OCI-LY3 (cell line): ENCODE results near the gene LYRM7.

Experiments
- H2AFZ ChIP-seq: fragments of 200-600, 300-600 bp; shearing (Covaris generic); 2 replicates; pipeline ENCODE4 v1.6.0; 2014; ENCODE audit warnings: antibody characterized with exemption, low read depth, low read length
- H3K27ac ChIP-seq: fragments of 200-600, 300-600 bp; sonication (generic); 2 replicates; pipeline ENCODE4 v1.5.1; 2014; ENCODE audit warnings: mild to moderate bottlenecking, low read length, moderate library complexity, mixed read lengths
- H3K27me3 ChIP-seq: fragments of 200-600, 300-600 bp; sonication (generic); 2 replicates; pipeline ENCODE4 v1.6.1; 2014; ENCODE audit warnings: low read depth, low read length, mixed read lengths
- H3K36me3 ChIP-seq: fragments of 200-600, 300-600 bp; sonication (generic); replicated peaks from 2 replicates; pipeline ENCODE3; 2014; ENCODE audit warnings: low read depth, low read length, mixed read lengths
- H3K4me1 ChIP-seq: fragments of 300-600, 200-600 bp; sonication (generic); 2 replicates; pipeline ENCODE4 v1.6.1; 2014; ENCODE audit warnings: low read length, mixed read lengths
- H3K4me2 ChIP-seq: fragments of 200-600, 300-600 bp; sonication (generic); 2 replicates; pipeline ENCODE4 v1.6.1; 2014; ENCODE audit warnings: low read length, mixed read lengths
- H3K4me3 ChIP-seq: fragments of 300-600, 200-600 bp; sonication (generic); 2 replicates; pipeline ENCODE4 v1.5.1; 2014; ENCODE audit warnings: antibody characterized with exemption, mild to moderate bottlenecking, low read length, moderate library complexity
- H3K79me2 ChIP-seq: fragments of 300-600, 200-600 bp; shearing (Covaris generic); 2 replicates; pipeline ENCODE4 v1.6.1; 2014; ENCODE audit warnings: mild to moderate bottlenecking, low read length, mixed read lengths
- H3K9ac ChIP-seq: fragments of 300-600, 200-600 bp; shearing (Covaris generic); 2 replicates; pipeline ENCODE4 v1.6.0; 2014; ENCODE audit warnings: mild to moderate bottlenecking, low read length, moderate library complexity
- H3K9me3 ChIP-seq: fragments of 200-600, 300-600 bp; shearing (Covaris generic); 2 replicates; pipeline ENCODE4 v1.6.1; 2014; ENCODE audit warnings: low read length, mixed read lengths; ENCODE audit not compliant: insufficient read depth
- H4K20me1 ChIP-seq: fragments of 200-600, 300-600 bp; sonication (generic); 2 replicates; pipeline ENCODE4 v1.6.1; 2016; ENCODE audit warnings: low read length, mixed read lengths; ENCODE audit not compliant: insufficient read depth
- CTCF ChIP-seq: fragments of 200-600, 300-600 bp; sonication (generic); IDR thresholded peaks from 2 replicates; pipeline ENCODE4 v1.5.1; 2014; ENCODE audit warnings: antibody characterized with exemption, low read length, low read depth
- EZH2phosphoT487 ChIP-seq: fragments of 200-600 bp; shearing (Covaris generic); IDR thresholded peaks from 2 replicates; pipeline ENCODE4 v1.6.1; 2018; ENCODE audit warnings: antibody characterized with exemption, mixed run types, low read depth

LYRM7 gene

GRCh38 chr5:131160134-131160533 is 10.6 kb upstream of the LYRM7 start:
- H3K9me3 ChIP-seq: no peaks in the 10 kb centered on the region
- no peak overlapping the region for H3K4me3 ChIP-seq
- H2AFZ ChIP-seq: no peak overlapping the region
- H3K9ac ChIP-seq: no peak overlapping the region
- H3K4me1 ChIP-seq: peaks cover 5% of the 10 kb centered on the region; the same call in 1 of the 2 replicates
- no peaks in the 10 kb centered on the region for H3K27me3 ChIP-seq
- H3K79me2 ChIP-seq: peaks cover 58% of the 10 kb centered on the region
- peaks cover 27% of the 10 kb centered on the region for H3K36me3 ChIP-seq
- H3K4me2 ChIP-seq: no peak overlapping the region
- no peak for TF ChIP-seq CTCF
- TF ChIP-seq EZH2phosphoT487: no peak
- H3K27ac ChIP-seq: no peak overlapping the region
- peaks cover 5% of the 10 kb centered on the region; the same call in 1 of the 2 replicates for H4K20me1 ChIP-seq

GRCh38 chr5:131163276-131164119 is 7.2 kb upstream of the LYRM7 start:
- H3K4me3 ChIP-seq: peak overlapping the region; percentile 99
- H3K27ac ChIP-seq: peak overlapping the region; percentile 87
- no peak overlapping the region for H2AFZ ChIP-seq

GRCh38 chr5:131164191-131165118 is 6.3 kb upstream of the LYRM7 start:
- H3K4me3 ChIP-seq: peak overlapping the region; percentile 99
- peaks cover 11% of the 10 kb centered on the region; the same call in 1 of the 2 replicates for H3K4me1 ChIP-seq
- peak overlapping the region; percentile 87 for H3K27ac ChIP-seq
- TF ChIP-seq CTCF: no peak; the same call in 1 of the 2 replicates
- no peak for TF ChIP-seq EZH2phosphoT487
- H3K27me3 ChIP-seq: no peaks in the 10 kb centered on the region
- H2AFZ ChIP-seq: peak overlapping the region; percentile 41; the same call in 1 of the 2 replicates
- peaks cover 17% of the 10 kb centered on the region for H3K36me3 ChIP-seq
- H3K4me2 ChIP-seq: peak overlapping the region; percentile 84
- no peaks in the 10 kb centered on the region for H3K9me3 ChIP-seq
- H4K20me1 ChIP-seq: peaks cover 5% of the 10 kb centered on the region; the same call in 1 of the 2 replicates
- H3K79me2 ChIP-seq: peaks cover 58% of the 10 kb centered on the region
- peak overlapping the region; percentile 99 for H3K9ac ChIP-seq

More at GRCh38 chr5:131163276-131164119, 7.2 kb upstream of the LYRM7 start:
- H3K79me2 ChIP-seq: peaks cover 61% of the 10 kb centered on the region
- no peaks in the 10 kb centered on the region for H3K27me3 ChIP-seq
- no peaks in the 10 kb centered on the region for H3K9me3 ChIP-seq
- peak overlapping the region; percentile 84 for H3K4me2 ChIP-seq
- peak overlapping the region; percentile 99 for H3K9ac ChIP-seq
- H4K20me1 ChIP-seq: peaks cover 5% of the 10 kb centered on the region; the same call in 1 of the 2 replicates
- H3K36me3 ChIP-seq: peaks cover 26% of the 10 kb centered on the region
- TF ChIP-seq EZH2phosphoT487 (no peak), CTCF (no peak)
- peaks cover 11% of the 10 kb centered on the region; the same call in 1 of the 2 replicates for H3K4me1 ChIP-seq
